Measurements from ENCODE around the gene MBD4.
"Not testable (repeated sequence)": the region's sequence is repeated elsewhere in the genome, so short reads cannot be mapped to it uniquely, and the experiment has no call there.

The MBD4 gene

DNA sequence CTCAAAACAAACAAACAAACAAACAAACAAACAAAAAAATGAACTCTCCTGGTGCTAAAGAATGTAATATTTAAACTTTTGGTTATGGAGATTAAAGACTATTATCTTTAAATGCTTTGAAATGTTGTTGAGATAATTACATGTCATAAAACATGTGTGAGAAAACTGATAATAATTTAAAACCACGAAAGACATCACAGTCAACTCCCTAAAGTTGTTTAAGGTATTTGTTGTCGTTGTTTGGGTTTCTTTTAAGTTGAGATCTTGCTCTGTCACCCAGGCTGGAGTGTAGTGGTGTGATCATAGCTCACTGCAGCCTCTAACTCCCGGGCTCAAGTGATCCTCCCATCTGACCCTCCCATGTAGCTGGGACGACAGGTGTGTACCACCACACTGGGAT, 23.3 kb downstream of the MBD4 start:
- TF ChIP-seq, protein P1, sequence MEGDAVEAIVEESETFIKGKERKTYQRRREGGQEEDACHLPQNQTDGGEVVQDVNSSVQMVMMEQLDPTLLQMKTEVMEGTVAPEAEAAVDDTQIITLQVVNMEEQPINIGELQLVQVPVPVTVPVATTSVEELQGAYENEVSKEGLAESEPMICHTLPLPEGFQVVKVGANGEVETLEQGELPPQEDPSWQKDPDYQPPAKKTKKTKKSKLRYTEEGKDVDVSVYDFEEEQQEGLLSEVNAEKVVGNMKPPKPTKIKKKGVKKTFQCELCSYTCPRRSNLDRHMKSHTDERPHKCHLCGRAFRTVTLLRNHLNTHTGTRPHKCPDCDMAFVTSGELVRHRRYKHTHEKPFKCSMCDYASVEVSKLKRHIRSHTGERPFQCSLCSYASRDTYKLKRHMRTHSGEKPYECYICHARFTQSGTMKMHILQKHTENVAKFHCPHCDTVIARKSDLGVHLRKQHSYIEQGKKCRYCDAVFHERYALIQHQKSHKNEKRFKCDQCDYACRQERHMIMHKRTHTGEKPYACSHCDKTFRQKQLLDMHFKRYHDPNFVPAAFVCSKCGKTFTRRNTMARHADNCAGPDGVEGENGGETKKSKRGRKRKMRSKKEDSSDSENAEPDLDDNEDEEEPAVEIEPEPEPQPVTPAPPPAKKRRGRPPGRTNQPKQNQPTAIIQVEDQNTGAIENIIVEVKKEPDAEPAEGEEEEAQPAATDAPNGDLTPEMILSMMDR (conservative IDR thresholded peaks at IDR 0.05; ENCODE audit: low read depth, low read length), result no peak
- H2AFZ ChIP-seq (ENCODE audit: low read depth), result no peak overlapping the region

DNA sequence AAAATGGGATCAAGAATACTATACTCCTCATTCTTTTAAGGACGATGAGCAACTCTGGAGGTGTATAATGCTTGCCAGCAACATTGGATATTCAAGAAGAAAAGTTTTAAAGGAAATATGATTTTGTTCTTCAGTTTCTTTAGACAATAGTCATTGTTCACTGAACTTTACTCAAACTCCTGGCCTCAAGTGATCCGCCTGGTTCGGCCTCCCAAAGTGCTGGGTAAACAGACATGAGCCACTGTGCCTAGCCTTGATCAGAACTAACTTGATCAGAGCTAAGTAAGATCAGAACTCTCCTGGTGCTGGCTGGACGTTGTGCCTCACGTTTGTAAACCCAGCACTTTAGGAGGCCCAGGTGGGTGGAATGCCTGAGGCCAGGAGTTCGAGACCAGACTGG, 23.9 kb downstream of the MBD4 start:
- H2AFZ ChIP-seq (ENCODE audit: low read depth), result no peak overlapping the region
- H3K4me2 ChIP-seq, result no peak overlapping the region
- H3K4me1 ChIP-seq (ENCODE audit: low read depth, poor library complexity, severe bottlenecking), result peaks cover 8% of the 10 kb centered on the region
- no peaks in the 10 kb centered on the region for H3K36me3 ChIP-seq (ENCODE audit: insufficient read depth)
- no peaks in the 10 kb centered on the region for H4K20me1 ChIP-seq (ENCODE audit: insufficient read depth)
- H3K9ac ChIP-seq, result no peak overlapping the region
- TF ChIP-seq, protein P1 (conservative IDR thresholded peaks at IDR 0.05; ENCODE audit: low read depth, low read length), result no peak
- H3K27ac ChIP-seq, result no peak overlapping the region
- H3K79me2 ChIP-seq (ENCODE audit: insufficient read depth, low read depth), result no peaks in the 10 kb centered on the region
- no peak overlapping the region for H3K4me3 ChIP-seq (IDR thresholded peaks at IDR 0.05; ENCODE audit: insufficient read depth, low read depth, low read length)
- H3K27me3 ChIP-seq (ENCODE audit: insufficient read depth, low read depth), result no peaks in the 10 kb centered on the region

More for the DNA sequence above, 23.3 kb downstream of the MBD4 start:
- H3K4me1 ChIP-seq (ENCODE audit: low read depth, poor library complexity, severe bottlenecking), result peaks cover 8% of the 10 kb centered on the region
- no peak overlapping the region for H3K4me3 ChIP-seq (IDR thresholded peaks at IDR 0.05; ENCODE audit: insufficient read depth, low read depth, low read length)
- H3K27ac ChIP-seq, result no peak overlapping the region
- H3K4me2 ChIP-seq, result no peak overlapping the region
- no peaks in the 10 kb centered on the region for H3K79me2 ChIP-seq (ENCODE audit: insufficient read depth, low read depth)
- H3K27me3 ChIP-seq (ENCODE audit: insufficient read depth, low read depth), result no peaks in the 10 kb centered on the region
- H3K36me3 ChIP-seq (ENCODE audit: insufficient read depth), result no peaks in the 10 kb centered on the region
- no peak overlapping the region for H3K9ac ChIP-seq
- no peaks in the 10 kb centered on the region for H4K20me1 ChIP-seq (ENCODE audit: insufficient read depth)

DNA sequence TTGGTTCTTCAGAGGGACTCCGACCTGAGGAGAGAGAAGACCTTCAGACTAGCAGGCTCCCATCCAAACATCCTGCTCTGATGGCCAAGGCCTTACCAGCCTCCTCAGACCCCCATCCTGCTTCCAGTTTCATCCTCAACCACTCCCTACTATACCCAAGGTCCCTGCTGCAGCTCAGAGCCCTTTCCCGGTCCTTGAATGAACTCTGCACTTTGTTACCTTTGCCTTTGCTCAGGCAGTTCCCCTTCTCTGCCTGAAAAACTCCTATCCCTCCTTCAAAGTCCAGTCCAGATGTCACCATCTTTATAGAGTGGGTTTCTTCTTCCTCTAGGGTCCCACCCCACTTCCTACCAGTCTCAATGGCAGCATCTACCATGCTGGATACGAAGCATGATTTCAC, 24.4 kb downstream of the MBD4 start:
- no peak overlapping the region for H3K9ac ChIP-seq
- H3K36me3 ChIP-seq (ENCODE audit: insufficient read depth), result no peaks in the 10 kb centered on the region
- H2AFZ ChIP-seq (ENCODE audit: low read depth), result no peak overlapping the region
- no peak overlapping the region for H3K4me3 ChIP-seq (IDR thresholded peaks at IDR 0.05; ENCODE audit: insufficient read depth, low read depth, low read length)
- H3K4me1 ChIP-seq (ENCODE audit: low read depth, poor library complexity, severe bottlenecking), result peaks cover 8% of the 10 kb centered on the region
- H4K20me1 ChIP-seq (ENCODE audit: insufficient read depth), result no peaks in the 10 kb centered on the region
- no peaks in the 10 kb centered on the region for H3K79me2 ChIP-seq (ENCODE audit: insufficient read depth, low read depth)
- H3K27me3 ChIP-seq (ENCODE audit: insufficient read depth, low read depth), result no peaks in the 10 kb centered on the region
- no peak overlapping the region for H3K4me2 ChIP-seq
- TF ChIP-seq, protein P1 (conservative IDR thresholded peaks at IDR 0.05; ENCODE audit: low read depth, low read length), result no peak
- no peak overlapping the region for H3K27ac ChIP-seq

DNA sequence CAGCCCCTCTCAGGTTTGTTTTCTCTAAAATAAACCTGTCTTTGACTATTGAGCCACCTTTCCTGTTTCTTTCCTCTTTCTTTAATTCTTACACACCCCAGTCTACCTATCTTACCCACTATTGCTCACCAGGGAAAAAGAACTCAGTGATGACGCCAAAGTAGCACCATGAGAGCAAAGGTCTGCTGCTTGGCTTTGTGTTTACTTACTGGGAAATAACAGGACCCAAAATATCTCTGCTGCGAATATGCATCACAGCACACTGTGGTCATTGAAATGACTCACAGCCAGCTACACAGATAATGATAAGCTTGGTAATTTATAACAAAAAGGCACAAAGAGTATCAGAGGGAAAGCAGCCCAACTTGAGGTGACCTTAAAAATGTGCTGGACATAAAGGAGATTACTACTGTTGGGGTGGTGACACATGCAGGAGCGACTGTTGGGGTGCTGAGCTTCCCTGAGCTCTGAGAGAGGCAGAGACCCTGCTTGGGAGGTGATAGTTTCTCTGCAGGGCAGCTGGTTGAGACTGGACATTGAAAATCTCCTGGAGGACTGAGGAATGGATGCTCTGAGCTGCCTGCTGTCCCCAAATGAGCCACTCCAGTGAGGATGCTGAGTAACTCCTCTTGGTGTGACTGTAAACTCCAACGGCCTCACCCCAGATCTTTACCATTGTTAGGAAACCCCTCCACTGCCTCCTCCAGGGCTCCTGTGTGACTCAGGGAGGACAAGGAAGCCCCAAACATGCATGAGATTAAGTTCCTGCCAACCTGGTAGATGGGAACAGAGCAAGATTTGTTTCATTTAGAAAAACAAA, 25.9 kb downstream of the MBD4 start:
- peaks cover 8% of the 10 kb centered on the region for H3K4me1 ChIP-seq (ENCODE audit: low read depth, poor library complexity, severe bottlenecking)
- H3K4me2 ChIP-seq, result no peak overlapping the region

DNA sequence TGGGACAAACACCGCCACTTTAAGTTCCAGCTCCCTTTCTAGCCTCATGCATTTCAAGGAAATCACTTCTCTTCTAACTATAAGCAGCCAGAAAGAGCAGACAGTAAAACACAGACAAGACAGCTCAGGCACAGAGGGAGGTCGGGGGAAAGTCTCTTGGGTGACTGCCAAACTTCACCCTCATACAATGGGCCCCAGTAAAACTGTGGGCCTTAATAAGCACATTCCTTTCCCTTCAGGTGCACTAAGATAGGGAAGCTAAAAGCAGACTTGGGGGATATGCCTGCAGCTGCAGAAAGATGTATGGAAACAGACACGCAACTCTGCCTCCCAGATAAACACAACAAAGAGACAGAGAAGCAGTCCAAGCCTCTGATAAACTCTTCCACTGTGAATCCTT, 26.5 kb downstream of the MBD4 start:
- H3K9ac ChIP-seq; H2AFZ ChIP-seq (ENCODE audit: low read depth); H3K36me3 ChIP-seq (ENCODE audit: insufficient read depth); H3K4me1 ChIP-seq (ENCODE audit: low read depth, poor library complexity, severe bottlenecking); H3K27ac ChIP-seq; H4K20me1 ChIP-seq (ENCODE audit: insufficient read depth); H3K4me2 ChIP-seq; H3K79me2 ChIP-seq (ENCODE audit: insufficient read depth, low read depth); H3K4me3 ChIP-seq (IDR thresholded peaks at IDR 0.05; ENCODE audit: insufficient read depth, low read depth, low read length); H3K27me3 ChIP-seq (ENCODE audit: insufficient read depth, low read depth): not testable (repeated sequence)

More for the DNA sequence above, 25.9 kb downstream of the MBD4 start:
- Histone ChIP-seq H3K36me3 (ENCODE audit: insufficient read depth) (no peaks in the 10 kb centered on the region), H3K27ac (no peak overlapping the region), H3K9ac (no peak overlapping the region), H2AFZ (ENCODE audit: low read depth) (no peak overlapping the region), H3K4me3 (IDR thresholded peaks at IDR 0.05; ENCODE audit: insufficient read depth, low read depth, low read length) (no peak overlapping the region), H3K79me2 (ENCODE audit: insufficient read depth, low read depth) (no peaks in the 10 kb centered on the region), H3K27me3 (ENCODE audit: insufficient read depth, low read depth) (no peaks in the 10 kb centered on the region), H4K20me1 (ENCODE audit: insufficient read depth) (no peaks in the 10 kb centered on the region)
- TF ChIP-seq, protein P1 (conservative IDR thresholded peaks at IDR 0.05; ENCODE audit: low read depth, low read length), result no peak

All from KMS-11 (cell line).